ENCODE measurements around the gene SDSL. TPM values are rescaled to one million over a fixed set of nuclear protein-coding genes. Genes with fewer than 3 reads are reported as not detected.

Gene SDSL
- total RNA-seq, 4 donors from 2014 or later, result 0.91 to 1.4 (median 0.98) TPM; not detected in 1

DNA sequence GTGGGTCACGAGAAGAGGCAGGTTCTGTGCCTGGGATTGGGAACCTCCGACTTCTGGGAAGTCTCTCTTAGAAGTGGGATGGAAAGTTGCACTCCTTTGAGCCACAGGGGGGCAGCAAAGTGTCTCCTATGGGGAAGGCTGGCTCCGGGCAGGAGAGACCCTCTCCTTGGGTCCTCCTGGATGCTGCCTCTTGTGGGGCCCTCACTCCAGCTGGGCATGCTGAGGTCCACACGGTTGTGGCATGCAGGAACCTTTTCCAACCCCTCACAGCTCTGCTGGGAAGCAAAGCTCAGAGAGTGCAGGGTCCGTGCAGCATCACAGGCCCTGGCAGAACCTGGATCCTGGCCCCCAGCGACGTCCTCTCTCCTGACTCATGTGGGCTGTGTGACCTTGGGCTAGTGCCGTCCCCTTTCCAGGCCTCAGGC, 17.4 kb downstream of the SDSL start:
- intact Hi-C loops (cut with DNase I; ENCODE audit: low total_unique reads), result no loop called here
- ATAC-seq, result no peak

GRCh38 chr12:113440336-113440735, 18.2 kb downstream of the SDSL start:
- no peak overlapping the region for H3K4me3 ChIP-seq
- H3K9me3 ChIP-seq, result no peaks in the 10 kb centered on the region
- peaks cover 0 to 5% (median 1%) of the 10 kb centered on the region in 3 donors for H3K27me3 ChIP-seq
- no peaks in the 10 kb centered on the region for H3K36me3 ChIP-seq
- in situ Hi-C loops (cut with MboI; ENCODE audit: low sequenced_read_pairs in 4 of 4), result loop anchor here in 1 of 4 donors (25.0 kb wide), 1 partner anchor 128 kb away; no protein-coding TSS in a partner anchor
- intact Hi-C loops (cut with DNase I; ENCODE audit: low total_unique reads), result no loop called here
- DNase-seq, result no peak
- no peak for ATAC-seq
- H3K27ac ChIP-seq, result no peak overlapping the region
- TF ChIP-seq, protein P1, sequence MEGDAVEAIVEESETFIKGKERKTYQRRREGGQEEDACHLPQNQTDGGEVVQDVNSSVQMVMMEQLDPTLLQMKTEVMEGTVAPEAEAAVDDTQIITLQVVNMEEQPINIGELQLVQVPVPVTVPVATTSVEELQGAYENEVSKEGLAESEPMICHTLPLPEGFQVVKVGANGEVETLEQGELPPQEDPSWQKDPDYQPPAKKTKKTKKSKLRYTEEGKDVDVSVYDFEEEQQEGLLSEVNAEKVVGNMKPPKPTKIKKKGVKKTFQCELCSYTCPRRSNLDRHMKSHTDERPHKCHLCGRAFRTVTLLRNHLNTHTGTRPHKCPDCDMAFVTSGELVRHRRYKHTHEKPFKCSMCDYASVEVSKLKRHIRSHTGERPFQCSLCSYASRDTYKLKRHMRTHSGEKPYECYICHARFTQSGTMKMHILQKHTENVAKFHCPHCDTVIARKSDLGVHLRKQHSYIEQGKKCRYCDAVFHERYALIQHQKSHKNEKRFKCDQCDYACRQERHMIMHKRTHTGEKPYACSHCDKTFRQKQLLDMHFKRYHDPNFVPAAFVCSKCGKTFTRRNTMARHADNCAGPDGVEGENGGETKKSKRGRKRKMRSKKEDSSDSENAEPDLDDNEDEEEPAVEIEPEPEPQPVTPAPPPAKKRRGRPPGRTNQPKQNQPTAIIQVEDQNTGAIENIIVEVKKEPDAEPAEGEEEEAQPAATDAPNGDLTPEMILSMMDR (IDR thresholded peaks at IDR 0.05 in 4 of 5, conservative IDR thresholded peaks at IDR 0.05 in 1 of 5), result no peak
- no peak for TF ChIP-seq POLR2A (IDR thresholded peaks at IDR 0.05)
- H3K4me1 ChIP-seq, result no peaks in the 10 kb centered on the region

More for the DNA sequence above, 17.4 kb downstream of the SDSL start:
- H3K36me3 ChIP-seq, result no peaks in the 10 kb centered on the region
- TF ChIP-seq POLR2A (IDR thresholded peaks at IDR 0.05), result no peak
- TF ChIP-seq, protein P1 (IDR thresholded peaks at IDR 0.05 in 4 of 5, conservative IDR thresholded peaks at IDR 0.05 in 1 of 5), result peak in 3 of 5 experiments; percentile 18 to 43 (median 24)
- in situ Hi-C loops (cut with MboI; ENCODE audit: low sequenced_read_pairs in 4 of 4), result loop anchor here in 1 of 4 donors (25.0 kb wide), 1 partner anchor 127 kb away; no protein-coding TSS in a partner anchor
- no peak overlapping the region for H3K4me3 ChIP-seq
- no peaks in the 10 kb centered on the region for H3K9me3 ChIP-seq
- no peak overlapping the region for H3K27ac ChIP-seq
- no peak for DNase-seq
- no peaks in the 10 kb centered on the region for H3K4me1 ChIP-seq
- H3K27me3 ChIP-seq, result peaks cover 0 to 5% (median 0%) of the 10 kb centered on the region in 3 donors

DNA sequence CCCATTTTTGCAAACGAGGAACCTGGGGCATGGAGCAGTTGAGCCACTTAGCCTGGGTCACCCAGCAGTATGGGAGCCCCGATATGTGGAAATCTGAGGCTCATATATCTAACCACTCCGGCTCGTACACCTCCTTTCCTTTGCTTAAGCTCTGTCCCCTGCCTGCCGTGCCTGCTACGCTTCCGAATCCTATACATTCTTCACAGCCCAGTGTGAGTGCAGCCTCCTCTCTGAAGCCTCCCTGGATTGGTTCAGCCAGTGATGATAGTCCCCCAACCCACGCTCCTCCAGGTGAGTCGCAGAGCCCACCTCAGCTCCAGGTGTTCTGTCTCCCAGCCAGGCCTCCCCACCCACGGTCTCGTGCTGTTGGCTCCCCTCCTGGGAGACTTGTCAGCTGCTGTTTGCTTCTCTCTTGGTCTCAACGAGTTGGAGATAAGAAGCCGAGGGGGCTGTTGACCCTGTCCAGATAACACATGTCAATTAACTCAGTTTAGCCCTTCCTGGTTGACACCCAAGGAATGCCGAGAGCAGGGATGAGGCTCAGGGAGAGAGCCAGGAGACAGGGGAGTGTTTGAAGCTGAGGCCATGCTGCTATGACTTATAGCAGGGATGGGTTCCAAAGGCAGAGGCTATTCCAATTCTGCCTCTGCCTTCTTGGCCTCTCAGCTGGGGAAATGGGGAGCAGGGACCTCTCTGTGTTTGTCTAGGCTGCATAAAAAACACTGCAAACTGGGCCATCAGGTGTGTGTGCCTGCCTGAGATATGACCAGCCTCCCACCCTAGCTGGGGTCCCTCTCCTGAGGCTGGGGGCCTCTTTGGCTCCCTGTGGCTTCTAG, 19.0 kb downstream of the SDSL start:
- Histone ChIP-seq H3K27me3 (peaks cover 0 to 10% (median 9%) of the 10 kb centered on the region in 3 donors), H3K9me3 (no peaks in the 10 kb centered on the region), H3K4me3 (no peak overlapping the region), H3K4me1 (no peaks in the 10 kb centered on the region), H3K27ac (no peak overlapping the region), H3K36me3 (no peaks in the 10 kb centered on the region)
- TF ChIP-seq POLR2A (IDR thresholded peaks at IDR 0.05), result no peak
- TF ChIP-seq, protein P1 (IDR thresholded peaks at IDR 0.05 in 4 of 5, conservative IDR thresholded peaks at IDR 0.05 in 1 of 5), result no peak
- DNase-seq, result no peak
- in situ Hi-C loops (cut with MboI; ENCODE audit: low sequenced_read_pairs in 4 of 4), result loop anchor here in 1 of 4 donors (25.0 kb wide), 1 partner anchor 129 kb away; no protein-coding TSS in a partner anchor
- intact Hi-C loops (cut with DNase I; ENCODE audit: low total_unique reads), result no loop called here
- ATAC-seq, result no peak

GRCh38 chr12:113443030-113443539, 20.9 kb downstream of the SDSL start:
- no peaks in the 10 kb centered on the region for H3K4me1 ChIP-seq
- TF ChIP-seq POLR2A (IDR thresholded peaks at IDR 0.05), result no peak
- TF ChIP-seq, protein P1 (IDR thresholded peaks at IDR 0.05 in 4 of 5, conservative IDR thresholded peaks at IDR 0.05 in 1 of 5), result no peak
- H3K9me3 ChIP-seq, result no peaks in the 10 kb centered on the region
- H3K27me3 ChIP-seq, result peaks cover 7 to 16% (median 13%) of the 10 kb centered on the region in 3 donors
- no peak overlapping the region for H3K4me3 ChIP-seq
- DNase-seq (no peak), ATAC-seq (no peak)
- in situ Hi-C loops (cut with MboI; ENCODE audit: low sequenced_read_pairs in 4 of 4) (loop anchor here in 1 of 4 donors (25.0 kb wide), 1 partner anchor 131 kb away; no protein-coding TSS in a partner anchor), intact Hi-C loops (cut with DNase I; ENCODE audit: low total_unique reads) (no loop called here)
- H3K36me3 ChIP-seq, result no peaks in the 10 kb centered on the region
- H3K27ac ChIP-seq, result no peak overlapping the region

Data from gastrocnemius medialis (tissue), 4 donors.